SU-DHL-6 (cell line): ENCODE results near the gene DLX1.
"Not testable (repeated sequence)": the region's sequence is repeated elsewhere in the genome, so short reads cannot be mapped to it uniquely, and the experiment has no call there.

ENCODE experiments used
- H2AFZ ChIP-seq: fragments of 200-600 bp; sonication (generic); 2 replicates; pipeline ENCODE4 v1.6.1; 2014; ENCODE audit warnings: low read depth, mild to moderate bottlenecking, moderate library complexity, mixed read lengths, antibody characterized with exemption, low read length; ENCODE audit not compliant: severe bottlenecking
- H3F3A ChIP-seq: fragments of 200-600 bp; shearing (Covaris generic); 2 replicates; pipeline ENCODE4 v1.6.0; 2016; ENCODE audit warnings: antibody characterized with exemption, mild to moderate bottlenecking; ENCODE audit not compliant: insufficient read depth
- H3K27ac ChIP-seq: fragments of 200-600 bp; sonication (generic); 2 replicates; pipeline ENCODE4 v1.5.1; 2016; ENCODE audit warnings: low read depth, mild to moderate bottlenecking, low read length, moderate library complexity, mixed read lengths
- H3K27me3 ChIP-seq: fragments of 200-600 bp; sonication (generic), shearing (Covaris generic); 2 replicates; pipeline ENCODE4 v1.6.0; 2014; ENCODE audit warnings: mild to moderate bottlenecking, low read length
- H3K36me3 ChIP-seq: fragments of 200-600 bp; sonication (generic); 2 replicates; pipeline ENCODE4 v1.6.1; 2014; ENCODE audit warnings: mild to moderate bottlenecking, low read length, mixed read lengths
- H3K4me2 ChIP-seq: fragments of 300-600, 200-600 bp; shearing (Covaris generic), sonication (generic); 2 replicates; pipeline ENCODE4 v1.6.0; 2014; ENCODE audit warnings: low read length, low read depth, mild to moderate bottlenecking; ENCODE audit not compliant: poor library complexity, severe bottlenecking
- H3K4me3 ChIP-seq: fragments of 200-600 bp; sonication (generic); 2 replicates; pipeline ENCODE4 v1.5.1; 2014; ENCODE audit warnings: antibody characterized with exemption, low read length, mild to moderate bottlenecking, mixed read lengths; ENCODE audit not compliant: insufficient read depth, poor library complexity, severe bottlenecking
- H3K79me2 ChIP-seq: fragments of 200-600 bp; sonication (generic); 2 replicates; pipeline ENCODE4 v1.6.1; 2014; ENCODE audit warnings: mild to moderate bottlenecking, low read length, moderate library complexity; ENCODE audit not compliant: insufficient read depth
- H3K9ac ChIP-seq: fragments of 200-600 bp; sonication (generic); 2 replicates; pipeline ENCODE4 v1.7.0; 2014; ENCODE audit warnings: mild to moderate bottlenecking, low read length
- H3K9me2 ChIP-seq: fragments of 200-600 bp; sonication (generic); replicated peaks from 2 replicates; pipeline ENCODE4 v1.6.1; 2014; ENCODE audit warnings: low read length; ENCODE audit not compliant: insufficient read depth
- H3K9me3 ChIP-seq: fragments of 200-600 bp; sonication (generic); 2 replicates; pipeline ENCODE4 v1.6.1; 2014; ENCODE audit warnings: low read length, mixed read lengths; ENCODE audit not compliant: insufficient read depth
- H4K20me1 ChIP-seq: fragments of 200-600 bp; sonication (generic); 2 replicates; pipeline ENCODE4 v1.6.1; 2014; ENCODE audit warnings: low read depth, mild to moderate bottlenecking, antibody characterized with exemption, low read length, moderate library complexity, mixed read lengths
- EZH2phosphoT487 ChIP-seq: fragments of 200-600 bp; sonication (generic), shearing (Covaris generic); conservative IDR thresholded peaks from 2 replicates; pipeline ENCODE4 v1.6.1; 2018; ENCODE audit warnings: mild to moderate bottlenecking, antibody characterized with exemption, low read length, moderate library complexity, mixed read lengths
- TF ChIP-seq, protein P1 (sequence below): fragments of 200-600 bp; sonication (generic); IDR thresholded peaks from one replicate; pipeline ENCODE4 v1.5.1; 2017; ENCODE audit warnings: antibody characterized with exemption, mild to moderate bottlenecking, low read length, moderate library complexity; ENCODE audit not compliant: insufficient read depth, poor library complexity, severe bottlenecking

Gene DLX1

DNA sequence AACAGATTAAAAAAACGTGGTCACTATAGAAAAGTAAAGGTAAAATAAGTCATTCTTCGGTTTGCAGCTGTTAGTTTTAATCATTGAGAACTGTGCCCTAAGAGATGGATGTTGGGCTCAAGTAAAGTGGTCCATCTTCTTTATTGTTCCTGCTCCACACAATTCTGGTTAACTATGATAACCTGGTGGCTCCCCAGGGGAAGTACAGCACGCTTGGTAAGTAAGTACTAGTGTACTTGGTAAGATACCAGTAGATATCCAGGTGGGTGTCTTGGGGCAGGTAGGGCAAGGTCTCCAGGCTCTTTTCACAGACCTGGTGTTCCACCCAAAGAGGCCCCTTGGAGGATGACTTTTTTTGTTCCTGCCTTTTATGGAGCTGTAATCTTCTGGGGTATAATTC is 49.0 kb downstream of the DLX1 start:
- no peak overlapping the region for H3K9ac ChIP-seq
- H4K20me1 ChIP-seq = no peaks in the 10 kb centered on the region
- no peaks in the 10 kb centered on the region for H3K9me2 ChIP-seq
- H3K9me3 ChIP-seq = no peaks in the 10 kb centered on the region
- no peak overlapping the region for H2AFZ ChIP-seq
- no peaks in the 10 kb centered on the region for H3K36me3 ChIP-seq
- no peaks in the 10 kb centered on the region; the same call in 1 of the 2 replicates for H3K27me3 ChIP-seq
- no peak overlapping the region for H3K27ac ChIP-seq
- H3K79me2 ChIP-seq = no peaks in the 10 kb centered on the region
- H3K4me3 ChIP-seq = no peak overlapping the region
- no peak overlapping the region for H3K4me2 ChIP-seq
- no peaks in the 10 kb centered on the region for H3F3A ChIP-seq
- TF ChIP-seq, protein P1, sequence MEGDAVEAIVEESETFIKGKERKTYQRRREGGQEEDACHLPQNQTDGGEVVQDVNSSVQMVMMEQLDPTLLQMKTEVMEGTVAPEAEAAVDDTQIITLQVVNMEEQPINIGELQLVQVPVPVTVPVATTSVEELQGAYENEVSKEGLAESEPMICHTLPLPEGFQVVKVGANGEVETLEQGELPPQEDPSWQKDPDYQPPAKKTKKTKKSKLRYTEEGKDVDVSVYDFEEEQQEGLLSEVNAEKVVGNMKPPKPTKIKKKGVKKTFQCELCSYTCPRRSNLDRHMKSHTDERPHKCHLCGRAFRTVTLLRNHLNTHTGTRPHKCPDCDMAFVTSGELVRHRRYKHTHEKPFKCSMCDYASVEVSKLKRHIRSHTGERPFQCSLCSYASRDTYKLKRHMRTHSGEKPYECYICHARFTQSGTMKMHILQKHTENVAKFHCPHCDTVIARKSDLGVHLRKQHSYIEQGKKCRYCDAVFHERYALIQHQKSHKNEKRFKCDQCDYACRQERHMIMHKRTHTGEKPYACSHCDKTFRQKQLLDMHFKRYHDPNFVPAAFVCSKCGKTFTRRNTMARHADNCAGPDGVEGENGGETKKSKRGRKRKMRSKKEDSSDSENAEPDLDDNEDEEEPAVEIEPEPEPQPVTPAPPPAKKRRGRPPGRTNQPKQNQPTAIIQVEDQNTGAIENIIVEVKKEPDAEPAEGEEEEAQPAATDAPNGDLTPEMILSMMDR = no peak
- TF ChIP-seq EZH2phosphoT487 = no peak

DNA sequence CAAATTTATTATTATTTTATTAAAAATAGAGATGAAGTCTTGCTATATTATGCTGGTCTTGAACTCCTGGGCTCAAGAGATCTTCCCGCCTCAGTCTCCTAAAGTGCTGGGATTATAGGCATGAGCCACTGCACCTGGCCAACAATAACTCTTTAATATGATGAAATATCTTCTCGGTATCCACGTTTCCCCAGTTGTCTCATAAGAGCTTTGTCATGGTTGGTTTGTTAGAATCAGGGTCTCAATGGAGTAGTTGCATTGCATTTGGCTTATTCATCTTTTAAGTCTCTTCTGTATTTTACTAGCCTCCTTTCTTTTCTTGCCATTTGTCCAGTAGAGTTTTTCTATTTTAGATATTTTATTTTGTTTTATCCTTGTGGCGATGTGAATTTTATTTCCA is 50.1 kb downstream of the DLX1 start:
- H3K36me3 ChIP-seq = no peaks in the 10 kb centered on the region
- H2AFZ ChIP-seq = no peak overlapping the region
- H3K27ac ChIP-seq = no peak overlapping the region
- no peaks in the 10 kb centered on the region for H4K20me1 ChIP-seq
- H3K9me3 ChIP-seq = no peaks in the 10 kb centered on the region
- H3K4me3 ChIP-seq = no peak overlapping the region
- no peak overlapping the region for H3K4me2 ChIP-seq
- no peak for TF ChIP-seq EZH2phosphoT487
- TF ChIP-seq, protein P1 = no peak
- no peaks in the 10 kb centered on the region for H3F3A ChIP-seq
- H3K27me3 ChIP-seq = no peaks in the 10 kb centered on the region; the same call in 1 of the 2 replicates
- H3K9ac ChIP-seq = no peak overlapping the region
- no peaks in the 10 kb centered on the region for H3K9me2 ChIP-seq
- H3K79me2 ChIP-seq = no peaks in the 10 kb centered on the region

DNA sequence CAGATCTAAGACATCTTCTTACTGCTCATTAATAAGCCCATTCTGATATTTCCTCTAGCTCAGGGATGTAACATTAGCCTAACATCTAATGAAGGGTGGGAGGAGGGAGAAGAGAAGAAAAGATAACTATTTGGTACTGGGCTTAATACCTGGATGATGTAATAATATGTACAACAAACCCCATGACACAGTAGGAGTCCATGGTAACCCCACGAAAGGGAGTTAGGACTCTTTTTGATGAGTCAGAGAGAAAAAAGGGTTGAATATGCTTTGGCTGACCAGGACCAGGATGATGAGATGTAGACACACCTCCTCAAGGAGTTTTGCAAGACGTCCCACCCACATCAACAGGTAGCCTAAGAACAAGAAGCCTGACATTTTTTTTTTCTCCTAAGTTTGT is 51.8 kb downstream of the DLX1 start:
- no peaks in the 10 kb centered on the region for H3K9me3 ChIP-seq
- H3K27ac ChIP-seq = no peak overlapping the region
- H3K79me2 ChIP-seq = no peaks in the 10 kb centered on the region
- H3K4me2 ChIP-seq = no peak overlapping the region
- no peak overlapping the region for H3K4me3 ChIP-seq
- H4K20me1 ChIP-seq = no peaks in the 10 kb centered on the region
- no peak for TF ChIP-seq EZH2phosphoT487
- TF ChIP-seq, protein P1 = no peak
- no peaks in the 10 kb centered on the region for H3K9me2 ChIP-seq
- H2AFZ ChIP-seq = no peak overlapping the region
- no peaks in the 10 kb centered on the region for H3K36me3 ChIP-seq
- no peak overlapping the region for H3K9ac ChIP-seq
- H3K27me3 ChIP-seq = no peaks in the 10 kb centered on the region; the same call in 1 of the 2 replicates
- H3F3A ChIP-seq = no peaks in the 10 kb centered on the region

DNA sequence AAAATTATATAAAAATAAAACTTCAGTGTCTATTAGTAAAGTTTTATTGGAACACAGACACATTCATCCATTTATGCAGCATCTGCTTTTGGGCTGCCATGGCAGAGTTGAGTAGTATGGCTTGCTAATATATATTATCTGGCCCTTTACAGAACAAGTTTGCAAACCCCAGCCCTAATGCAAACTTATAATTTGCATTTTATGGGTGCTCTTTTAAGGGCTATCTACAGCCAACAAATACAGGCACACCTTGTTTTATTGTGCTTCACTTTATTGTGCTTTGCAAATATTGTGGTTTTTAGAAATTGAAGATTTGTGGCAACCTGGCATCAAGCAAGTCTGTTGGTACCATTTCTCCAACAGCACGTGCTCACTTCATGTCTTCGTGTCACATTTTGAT is 52.6 kb downstream of the DLX1 start:
- no peaks in the 10 kb centered on the region for H3K36me3 ChIP-seq
- no peak overlapping the region for H3K4me3 ChIP-seq
- no peaks in the 10 kb centered on the region; the same call in 1 of the 2 replicates for H3K27me3 ChIP-seq
- no peak overlapping the region for H3K27ac ChIP-seq
- H3K9ac ChIP-seq = no peak overlapping the region
- H2AFZ ChIP-seq = no peak overlapping the region
- H3K9me3 ChIP-seq = no peaks in the 10 kb centered on the region
- H3K79me2 ChIP-seq = no peaks in the 10 kb centered on the region
- no peaks in the 10 kb centered on the region for H3K9me2 ChIP-seq
- no peak overlapping the region for H3K4me2 ChIP-seq
- TF ChIP-seq, protein P1 = no peak
- no peak for TF ChIP-seq EZH2phosphoT487
- no peaks in the 10 kb centered on the region for H3F3A ChIP-seq
- H4K20me1 ChIP-seq = no peaks in the 10 kb centered on the region

DNA sequence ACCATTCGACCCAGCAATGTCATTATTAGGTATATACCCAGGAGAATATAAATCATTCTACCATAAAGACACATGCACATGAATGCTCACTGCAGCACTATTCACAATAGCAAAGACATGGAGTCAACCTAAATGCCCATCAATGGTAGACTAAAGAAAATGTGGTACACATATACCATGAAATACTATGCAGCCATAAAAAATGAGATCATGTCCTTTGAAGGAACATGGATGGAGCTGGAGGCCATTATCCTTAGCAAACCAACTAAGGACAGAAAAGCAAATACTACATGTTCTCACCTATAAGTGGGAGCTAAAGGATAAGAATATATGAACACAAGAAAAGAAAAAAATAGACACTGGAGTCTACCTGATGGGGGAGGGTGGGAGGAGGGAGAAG is 53.4 kb downstream of the DLX1 start:
- H2AFZ ChIP-seq, H3K36me3 ChIP-seq, H3K9me3 ChIP-seq, H3K4me2 ChIP-seq, H3K27ac ChIP-seq, H3K9me2 ChIP-seq, H4K20me1 ChIP-seq, H3K4me3 ChIP-seq, H3K9ac ChIP-seq, H3K27me3 ChIP-seq, H3F3A ChIP-seq, H3K79me2 ChIP-seq: not testable (repeated sequence)
